PC-9 (cell line): Measurements from ENCODE around the gene ALG1. TPM values are rescaled to one million over a fixed set of nuclear protein-coding genes. Genes with fewer than 3 reads are reported as not detected.
"Not testable (repeated sequence)": the region's sequence is repeated elsewhere in the genome, so short reads cannot be mapped to it uniquely, and the experiment has no call there.

ENCODE experiments used
- BruUV-seq: library from RNA; stranded (reverse); fragments of 400-500 nt; replicated peaks from 2 replicates; lab custom pipeline; 2021; lab: Mats Ljungman, UMichigan
- CTCF ChIA-PET: fragments of 300-600 bp; sonication (Branson Sonifier 250); formaldehyde crosslinking; loops from one replicate; lab custom pipeline; 2022; ENCODE audit warnings: antibody characterized with exemption; lab: Charles Lee
- POLR2A ChIA-PET: fragments of 300-600 bp; sonication (Branson Sonifier 250); formaldehyde crosslinking; loops from one replicate; lab custom pipeline; 2022; ENCODE audit warnings: antibody characterized with exemption; ENCODE audit not compliant: unreplicated experiment; lab: Charles Lee
- DNase-seq, 2 experiments: peaks; one replicate each; pipeline versions ENCODE4 v3.0.0 to v3.0.0-alpha.2; 2015 to 2022; ENCODE audit warnings: mixed read lengths in 1 of 2
- H2AFZ ChIP-seq: fragments of 200-600 bp; sonication (generic); 2 replicates; pipeline ENCODE4 v1.8.1; 2017; ENCODE audit warnings: antibody characterized with exemption
- H3F3A ChIP-seq: fragments of 200-600 bp; sonication (generic); 2 replicates; pipeline ENCODE4 v1.8.1; 2017; ENCODE audit warnings: antibody characterized with exemption, mild to moderate bottlenecking, low read depth; ENCODE audit not compliant: insufficient read depth
- H3K27ac ChIP-seq: fragments of 200-600 bp; sonication (generic); 2 replicates; pipeline ENCODE4 v1.6.1; 2016; ENCODE audit warnings: mixed run types
- H3K27me3 ChIP-seq: fragments of 200-600 bp; sonication (generic); 2 replicates; pipeline ENCODE4 v1.6.1; 2016; ENCODE audit warnings: low read depth, mixed run types; ENCODE audit not compliant: insufficient read depth
- H3K36me3 ChIP-seq: fragments of 200-600 bp; sonication (generic); 2 replicates; pipeline ENCODE4 v1.6.1; 2016; ENCODE audit warnings: low read depth, mixed run types
- H3K4me1 ChIP-seq: fragments of 200-600 bp; sonication (generic); replicated peaks from 2 replicates; pipeline ENCODE4 v1.6.1; 2016; ENCODE audit warnings: mixed run types; ENCODE audit not compliant: insufficient read depth
- H3K4me2 ChIP-seq: fragments of 200-600 bp; sonication (generic); 2 replicates; pipeline ENCODE4 v1.6.1; 2017; ENCODE audit warnings: mixed run types
- H3K4me3 ChIP-seq: fragments of 200-600 bp; sonication (generic); 2 replicates; pipeline ENCODE4 v1.6.1; 2016; ENCODE audit warnings: mixed run types
- H3K79me2 ChIP-seq: fragments of 200-600 bp; sonication (generic); 2 replicates; pipeline ENCODE4 v1.6.1; 2017; ENCODE audit warnings: low read depth, mixed run types
- H3K9me2 ChIP-seq: fragments of 200-600 bp; sonication (generic); 2 replicates; pipeline ENCODE4 v1.8.1; 2017; ENCODE audit warnings: mild to moderate bottlenecking; ENCODE audit not compliant: insufficient read depth
- H3K9me3 ChIP-seq: fragments of 200-600 bp; sonication (generic); 2 replicates; pipeline ENCODE4 v1.8.1; 2016; ENCODE audit warnings: low read depth; ENCODE audit not compliant: insufficient read depth
- H4K20me1 ChIP-seq: fragments of 200-600 bp; sonication (generic); 2 replicates; pipeline ENCODE4 v1.8.1; 2017; ENCODE audit not compliant: insufficient read depth
- EZH2 ChIP-seq: fragments of 200-600 bp; sonication (generic); IDR thresholded peaks from 2 replicates; pipeline ENCODE4 v1.8.0; 2017; ENCODE audit warnings: antibody characterized with exemption, low read depth
- intact Hi-C: fragments of 100-400 bp; cut with micrococcal nuclease; formaldehyde crosslinking; loops from one replicate; pipeline ENCODE4 v1.10.0; 2022; ENCODE audit not compliant: unreplicated experiment
- total RNA-seq: library from RNA; stranded (reverse); gene quantifications from 2 replicates; pipeline ENCODE4 v1.2.3, GENCODE V29; 2021
- TF ChIP-seq, protein P1 (sequence below): fragments of 200-600 bp; sonication (generic); conservative IDR thresholded peaks from 2 replicates; pipeline ENCODE4 v1.6.1; 2017; ENCODE audit warnings: mixed run types, antibody characterized with exemption, mild to moderate bottlenecking, moderate library complexity

Gene ALG1
- total RNA-seq, 1 experiment from 2014 or later, result 37.3 TPM

DNA sequence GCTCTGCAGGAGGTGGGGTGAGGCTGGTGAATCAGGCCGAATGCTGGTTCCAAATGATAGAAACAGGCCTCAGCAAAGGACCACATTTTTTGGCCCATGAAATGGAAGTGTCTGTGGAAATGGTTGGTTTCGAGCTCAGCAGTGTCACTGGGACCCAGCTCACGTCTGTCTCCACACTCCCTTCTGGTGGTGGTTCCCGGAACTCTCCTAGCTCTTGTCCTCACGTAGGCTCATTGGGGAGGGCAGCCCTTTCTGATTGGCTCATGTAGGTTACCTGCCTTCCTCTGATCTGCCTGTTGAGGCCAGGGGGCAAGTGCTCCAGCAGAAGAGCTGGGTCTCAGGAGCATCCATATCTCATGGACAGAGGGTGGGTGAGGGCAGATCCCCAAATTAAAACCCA, 4.0 kb downstream of the ALG1 start:
- Histone ChIP-seq H3F3A (no peaks in the 10 kb centered on the region), H4K20me1 (no peaks in the 10 kb centered on the region), H3K9me2 (no peaks in the 10 kb centered on the region), H2AFZ (no peak overlapping the region), H3K4me1 (peaks cover 24% of the 10 kb centered on the region), H3K27me3 (no peaks in the 10 kb centered on the region), H3K36me3 (no peaks in the 10 kb centered on the region; the same call in 1 of the 2 replicates), H3K79me2 (peaks cover 22% of the 10 kb centered on the region; the same call in 1 of the 2 replicates), H3K27ac (no peak overlapping the region), H3K4me2 (no peak overlapping the region), H3K4me3 (no peak overlapping the region), H3K9me3 (no peaks in the 10 kb centered on the region)
- CTCF ChIA-PET, result no interaction called here
- no TSS peak for BruUV-seq
- POLR2A ChIA-PET, result no interaction called here
- TF ChIP-seq, protein P1, sequence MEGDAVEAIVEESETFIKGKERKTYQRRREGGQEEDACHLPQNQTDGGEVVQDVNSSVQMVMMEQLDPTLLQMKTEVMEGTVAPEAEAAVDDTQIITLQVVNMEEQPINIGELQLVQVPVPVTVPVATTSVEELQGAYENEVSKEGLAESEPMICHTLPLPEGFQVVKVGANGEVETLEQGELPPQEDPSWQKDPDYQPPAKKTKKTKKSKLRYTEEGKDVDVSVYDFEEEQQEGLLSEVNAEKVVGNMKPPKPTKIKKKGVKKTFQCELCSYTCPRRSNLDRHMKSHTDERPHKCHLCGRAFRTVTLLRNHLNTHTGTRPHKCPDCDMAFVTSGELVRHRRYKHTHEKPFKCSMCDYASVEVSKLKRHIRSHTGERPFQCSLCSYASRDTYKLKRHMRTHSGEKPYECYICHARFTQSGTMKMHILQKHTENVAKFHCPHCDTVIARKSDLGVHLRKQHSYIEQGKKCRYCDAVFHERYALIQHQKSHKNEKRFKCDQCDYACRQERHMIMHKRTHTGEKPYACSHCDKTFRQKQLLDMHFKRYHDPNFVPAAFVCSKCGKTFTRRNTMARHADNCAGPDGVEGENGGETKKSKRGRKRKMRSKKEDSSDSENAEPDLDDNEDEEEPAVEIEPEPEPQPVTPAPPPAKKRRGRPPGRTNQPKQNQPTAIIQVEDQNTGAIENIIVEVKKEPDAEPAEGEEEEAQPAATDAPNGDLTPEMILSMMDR, result no peak
- TF ChIP-seq EZH2, result no peak
- intact Hi-C loops, result no loop called here
- no peak for DNase-seq

DNA sequence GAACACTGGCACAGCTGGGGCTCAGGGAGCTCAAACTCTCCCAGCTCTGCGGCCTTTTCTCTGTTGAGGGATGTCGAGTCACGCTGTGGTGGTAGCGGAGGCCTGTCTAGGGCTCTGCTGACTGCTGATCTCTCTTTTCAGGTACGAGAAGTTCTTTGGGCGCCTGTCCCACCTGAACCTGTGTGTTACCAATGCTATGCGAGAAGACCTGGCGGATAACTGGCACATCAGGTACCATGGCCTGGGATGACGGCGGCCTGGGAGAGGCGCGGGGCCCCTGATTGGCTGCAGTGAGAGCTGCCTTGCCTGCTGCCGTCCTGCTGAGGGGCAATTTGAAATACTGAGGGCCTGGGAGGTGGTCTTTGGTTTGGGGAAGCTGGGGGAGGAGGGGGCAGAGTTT, 5.7 kb downstream of the ALG1 start:
- Histone ChIP-seq H3K27ac (no peak overlapping the region), H3F3A (no peaks in the 10 kb centered on the region), H3K4me1 (peaks cover 22% of the 10 kb centered on the region), H3K9me2 (no peaks in the 10 kb centered on the region), H3K4me2 (no peak overlapping the region), H3K9me3 (no peaks in the 10 kb centered on the region), H3K4me3 (no peak overlapping the region), H3K27me3 (no peaks in the 10 kb centered on the region), H3K79me2 (peaks cover 18% of the 10 kb centered on the region; the same call in 1 of the 2 replicates), H2AFZ (no peak overlapping the region), H4K20me1 (no peaks in the 10 kb centered on the region), H3K36me3 (no peaks in the 10 kb centered on the region; the same call in 1 of the 2 replicates)
- ChIA-PET POLR2A (no interaction called here), CTCF (no interaction called here)
- TF ChIP-seq, protein P1, result no peak
- no peak for TF ChIP-seq EZH2
- BruUV-seq, result no TSS peak
- DNase-seq, result no peak
- intact Hi-C loops, result no loop called here

DNA sequence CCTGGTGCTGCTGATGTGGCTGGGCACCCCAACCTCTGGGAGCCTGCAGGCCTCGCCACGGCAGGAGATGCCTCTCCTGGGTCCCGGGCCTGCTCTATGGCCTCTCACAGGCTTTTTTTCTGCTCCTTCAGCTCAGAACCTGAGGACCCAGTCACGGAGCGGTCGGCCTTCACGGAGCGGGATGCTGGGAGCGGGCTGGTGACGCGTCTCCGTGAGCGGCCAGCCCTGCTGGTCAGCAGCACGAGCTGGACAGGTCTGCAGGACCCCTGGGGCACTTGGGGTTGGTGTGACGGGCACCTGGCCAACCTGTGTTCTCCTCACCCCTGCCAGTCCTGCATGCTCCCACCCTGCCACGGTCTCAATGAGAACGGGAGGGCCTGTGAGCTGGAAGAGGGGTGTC, 7.0 kb downstream of the ALG1 start:
- Histone ChIP-seq H3K9me2 (no peaks in the 10 kb centered on the region), H3K4me1 (peaks cover 15% of the 10 kb centered on the region), H2AFZ (no peak overlapping the region), H3F3A (no peaks in the 10 kb centered on the region), H3K27me3 (no peaks in the 10 kb centered on the region), H3K4me3 (no peak overlapping the region), H3K79me2 (0 out of 2 replicates have a peak, but pooled peaks cover 6% of the 10 kb centered on the region), H3K27ac (no peak overlapping the region), H3K9me3 (no peaks in the 10 kb centered on the region), H3K36me3 (no peaks in the 10 kb centered on the region; the same call in 1 of the 2 replicates), H4K20me1 (no peaks in the 10 kb centered on the region), H3K4me2 (no peak overlapping the region)
- ChIA-PET POLR2A (no interaction called here), CTCF (no interaction called here)
- TF ChIP-seq, protein P1, result no peak
- no peak for TF ChIP-seq EZH2
- BruUV-seq, result no TSS peak
- DNase-seq, result no peak
- intact Hi-C loops, result no loop called here

DNA sequence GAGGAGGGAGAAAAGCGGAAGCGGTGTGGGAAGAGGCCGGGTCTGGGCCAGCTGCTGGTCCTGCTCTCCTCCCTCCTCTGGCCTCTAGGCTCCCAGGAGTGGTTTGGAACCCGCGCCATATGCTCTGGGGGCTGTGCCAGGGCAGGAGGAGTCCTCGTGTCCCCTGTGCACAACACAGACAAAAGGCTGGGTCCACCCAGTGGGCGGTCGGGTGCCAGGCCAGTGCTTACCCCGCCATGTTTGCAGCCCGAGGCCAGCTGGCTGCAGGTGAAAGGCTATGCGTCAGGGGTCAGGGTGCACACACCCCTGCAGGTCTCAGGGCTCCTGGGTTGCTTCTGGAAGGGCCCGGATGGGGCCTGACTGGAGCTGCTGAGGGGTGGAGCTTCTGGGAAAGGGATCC, 8.8 kb downstream of the ALG1 start:
- BruUV-seq, result not testable (repeated sequence)

DNA sequence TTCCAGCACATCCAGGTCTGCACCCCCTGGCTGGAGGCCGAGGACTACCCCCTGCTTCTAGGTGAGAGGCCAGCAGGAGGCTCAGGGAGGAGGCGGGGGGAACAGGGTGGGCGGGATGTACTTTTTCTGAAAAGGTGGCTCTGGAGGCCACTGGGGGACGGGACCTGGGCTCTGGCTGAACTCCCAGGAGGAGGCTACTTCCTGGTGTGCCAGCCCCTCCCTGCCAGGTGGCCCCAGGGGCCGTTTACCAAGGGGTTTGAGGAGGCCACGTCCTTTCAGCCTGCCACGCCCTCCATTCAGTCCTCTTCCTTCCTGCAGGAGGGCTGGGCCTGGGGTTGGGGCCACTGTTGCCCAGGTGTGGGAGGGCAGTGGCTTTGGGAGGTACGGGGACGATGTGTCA, 9.4 kb downstream of the ALG1 start:
- CTCF ChIA-PET, result interaction anchor here (0.7 kb wide), 1 partner anchor 9 kb away, joined by 8 read pairs; no protein-coding TSS in a partner anchor
- BruUV-seq, H2AFZ ChIP-seq, H3K4me3 ChIP-seq, H3K36me3 ChIP-seq, H3K9me3 ChIP-seq, H3K9me2 ChIP-seq, H3K79me2 ChIP-seq, POLR2A ChIA-PET, H3F3A ChIP-seq, H3K27me3 ChIP-seq, H4K20me1 ChIP-seq: not testable (repeated sequence)
- peak; percentile 62 to 91 for DNase-seq
- intact Hi-C loops, result loop anchor here (5.0 kb wide), 1 partner anchor 124 kb away; the partner anchor contains the start of gene SEC14L5
- H3K4me2 ChIP-seq, result peak overlapping the region; percentile 58
- H3K4me1 ChIP-seq, result peaks cover 15% of the 10 kb centered on the region
- H3K27ac ChIP-seq, result peak overlapping the region; percentile 23; the same call in 1 of the 2 replicates

More for the DNA sequence above, 8.8 kb downstream of the ALG1 start:
- H3K4me1 ChIP-seq, result peaks cover 15% of the 10 kb centered on the region
- H4K20me1 ChIP-seq, H2AFZ ChIP-seq, H3K9me2 ChIP-seq, H3K79me2 ChIP-seq, H3K9me3 ChIP-seq, POLR2A ChIA-PET, H3K27me3 ChIP-seq, DNase-seq, H3F3A ChIP-seq, H3K4me3 ChIP-seq, H3K36me3 ChIP-seq: not testable (repeated sequence)
- CTCF ChIA-PET, result interaction anchor here (0.7 kb wide), 1 partner anchor 8 kb away, joined by 8 read pairs; no protein-coding TSS in a partner anchor
- peak overlapping the region; percentile 23; the same call in 1 of the 2 replicates for H3K27ac ChIP-seq
- intact Hi-C loops, result loop anchor here (5.0 kb wide), 1 partner anchor 123 kb away; the partner anchor contains the start of gene SEC14L5
- H3K4me2 ChIP-seq, result peak overlapping the region; percentile 58
